A673 (cell line): ENCODE data around the gene OR8B3.

Experiments
- EZH2 ChIP-seq: fragments of 200-600 bp; sonication (generic); IDR thresholded peaks from 2 replicates; pipeline ENCODE4 v1.6.1; 2017; ENCODE audit warnings: borderline replicate concordance, low read depth, mild to moderate bottlenecking, mixed read lengths, antibody characterized with exemption, low read length; ENCODE audit not compliant: poor library complexity, severe bottlenecking
- TF ChIP-seq, protein P1 (sequence below): fragments of 300-800, 200-600 bp; sonication (generic); conservative IDR thresholded peaks from 2 replicates; pipeline ENCODE4 v1.5.1; 2017; ENCODE audit warnings: low read depth, mild to moderate bottlenecking, antibody characterized with exemption, low read length, moderate library complexity, mixed read lengths

DNA sequence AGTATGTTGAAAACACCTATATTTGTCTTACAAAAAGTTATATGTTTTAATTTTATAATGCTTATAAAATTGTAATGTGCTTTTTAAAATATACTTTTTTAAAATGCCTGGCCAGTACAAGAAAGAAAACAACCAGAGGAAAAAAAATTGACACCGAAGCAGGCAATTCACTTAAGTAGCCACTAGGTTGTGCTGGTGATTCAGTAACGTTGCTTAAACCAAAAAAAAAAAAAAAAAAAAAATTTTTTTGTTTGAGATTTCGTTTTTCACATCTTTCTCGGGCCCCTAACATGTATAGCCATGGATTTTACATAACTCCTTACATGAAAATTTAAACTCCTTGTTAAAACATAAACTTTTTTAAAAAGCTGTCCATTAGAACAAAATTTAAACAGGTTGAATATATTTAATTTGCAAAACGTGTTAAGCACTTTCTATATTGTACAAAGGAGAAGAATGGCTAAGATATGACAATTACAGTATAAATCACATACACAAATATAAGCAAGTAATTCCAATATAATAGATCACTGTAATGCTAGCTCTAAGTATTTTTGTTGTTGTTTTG lies 16.6 kb upstream of the OR8B3 start:
- TF ChIP-seq, protein P1, sequence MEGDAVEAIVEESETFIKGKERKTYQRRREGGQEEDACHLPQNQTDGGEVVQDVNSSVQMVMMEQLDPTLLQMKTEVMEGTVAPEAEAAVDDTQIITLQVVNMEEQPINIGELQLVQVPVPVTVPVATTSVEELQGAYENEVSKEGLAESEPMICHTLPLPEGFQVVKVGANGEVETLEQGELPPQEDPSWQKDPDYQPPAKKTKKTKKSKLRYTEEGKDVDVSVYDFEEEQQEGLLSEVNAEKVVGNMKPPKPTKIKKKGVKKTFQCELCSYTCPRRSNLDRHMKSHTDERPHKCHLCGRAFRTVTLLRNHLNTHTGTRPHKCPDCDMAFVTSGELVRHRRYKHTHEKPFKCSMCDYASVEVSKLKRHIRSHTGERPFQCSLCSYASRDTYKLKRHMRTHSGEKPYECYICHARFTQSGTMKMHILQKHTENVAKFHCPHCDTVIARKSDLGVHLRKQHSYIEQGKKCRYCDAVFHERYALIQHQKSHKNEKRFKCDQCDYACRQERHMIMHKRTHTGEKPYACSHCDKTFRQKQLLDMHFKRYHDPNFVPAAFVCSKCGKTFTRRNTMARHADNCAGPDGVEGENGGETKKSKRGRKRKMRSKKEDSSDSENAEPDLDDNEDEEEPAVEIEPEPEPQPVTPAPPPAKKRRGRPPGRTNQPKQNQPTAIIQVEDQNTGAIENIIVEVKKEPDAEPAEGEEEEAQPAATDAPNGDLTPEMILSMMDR = peak; percentile 91
- no peak for TF ChIP-seq EZH2
